Coronary artery (tissue), 2 donors: ENCODE measurements around the gene TSC1.

Source experiments
- DNase-seq: peaks from one replicate; pipeline ENCODE4 v3.0.0-alpha.2; 2017; ENCODE audit warnings: low spot score
- H3K27ac ChIP-seq, 2 donors: fragments of 200-600 bp; sonication (generic); one replicate each; pipeline ENCODE4 v1.5.1; 2016 to 2019
- H3K4me3 ChIP-seq: fragments of 200-600 bp; sonication (generic); 2 replicates; pipeline ENCODE4 v1.5.1; 2016; ENCODE audit warnings: mild to moderate bottlenecking, moderate library complexity
- CTCF ChIP-seq: fragments of 200-600 bp; sonication (generic); IDR thresholded peaks from one replicate; pipeline ENCODE4 v1.5.1; 2019; ENCODE audit warnings: antibody characterized with exemption

The TSC1 gene

GRCh38 chr9:132887181-132888120, 57.0 kb downstream of the TSC1 start:
- Histone ChIP-seq H3K4me3 (no peak overlapping the region), H3K27ac (no peak overlapping the region)
- no peak for DNase-seq
- no peak for TF ChIP-seq CTCF

- H3K27ac ChIP-seq: no peak overlapping the region
- H3K4me3 ChIP-seq: no peak overlapping the region
- DNase-seq: no peak
- no peak for TF ChIP-seq CTCF
Measured at GRCh38 chr9:132886334-132886725, 58.1 kb downstream of the TSC1 start.

GRCh38 chr9:132885720-132886333, 58.6 kb downstream of the TSC1 start:
- no peak overlapping the region for H3K4me3 ChIP-seq
- no peak for TF ChIP-seq CTCF
- DNase-seq: no peak
- no peak overlapping the region for H3K27ac ChIP-seq

- no peak for DNase-seq
- Histone ChIP-seq H3K4me3 (no peak overlapping the region), H3K27ac (no peak overlapping the region)
- TF ChIP-seq CTCF: no peak
Measured at GRCh38 chr9:132883349-132884294, 60.8 kb downstream of the TSC1 start.

GRCh38 chr9:132882616-132883015, 61.8 kb downstream of the TSC1 start:
- Histone ChIP-seq H3K4me3 (no peak overlapping the region), H3K27ac (no peak overlapping the region)
- no peak for DNase-seq
- no peak for TF ChIP-seq CTCF

GRCh38 chr9:132881826-132882225, 62.6 kb downstream of the TSC1 start:
- DNase-seq: no peak
- Histone ChIP-seq H3K4me3 (no peak overlapping the region), H3K27ac (no peak overlapping the region)
- TF ChIP-seq CTCF: no peak
